GM21367 (cell line): ENCODE results near the gene VILL.

Experiments
- ATAC-seq: cut with Tn5 transposase; IDR thresholded peaks from one replicate; pipeline ENCODE4 v1.9.1; 2021; ENCODE audit not compliant: unreplicated experiment

Gene VILL

GRCh38 chr3:37990527-37990926, at the start of gene VILL:
Gene VILL, plus strand, starts transcription at chr3:37990786. Its CDS starts 2,887 bp downstream, at chr3:37993673.
- ATAC-seq: no peak

GRCh38 chr3:37941608-37942508, 48.7 kb upstream of the VILL start:
- ATAC-seq: no peak

DNA sequence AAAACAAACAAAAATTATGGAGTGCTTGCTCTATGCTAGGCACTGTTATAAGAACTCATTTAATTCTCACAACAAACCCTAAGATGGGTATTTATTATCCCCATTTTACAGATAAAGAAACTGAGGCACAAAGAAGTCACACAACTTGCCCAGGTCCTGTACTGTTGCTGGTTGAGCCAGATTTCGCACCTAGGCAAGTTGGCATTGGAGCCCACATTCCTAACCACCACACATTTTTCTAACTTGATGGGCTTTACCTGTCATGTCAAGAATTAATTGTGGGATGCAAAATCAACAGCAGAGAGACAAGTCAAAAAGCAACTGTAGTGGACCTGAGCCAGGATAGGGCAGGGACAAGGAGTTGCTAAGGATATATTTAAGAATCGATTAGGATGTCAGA, 47.9 kb upstream of the VILL start:
- no peak for ATAC-seq

DNA sequence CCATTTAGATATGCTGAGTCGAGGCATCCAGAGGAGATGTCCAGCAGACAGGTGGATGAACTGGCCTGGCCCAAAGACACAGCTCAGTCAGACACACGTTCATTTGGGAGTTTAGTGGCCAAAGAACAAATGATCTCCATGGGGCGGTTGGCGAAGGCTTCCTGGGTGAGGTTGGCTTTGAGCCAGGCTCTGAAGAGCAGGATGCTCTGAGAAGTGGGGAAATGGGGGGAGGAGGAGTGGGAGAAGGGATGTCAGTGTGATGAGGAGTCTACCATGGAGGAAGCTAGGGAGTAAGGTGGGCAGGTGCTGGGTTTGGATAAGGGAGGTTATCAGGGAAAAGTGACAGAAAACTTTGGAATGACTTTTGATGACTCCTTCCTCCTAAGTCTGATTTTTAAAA, 47.5 kb upstream of the VILL start:
- ATAC-seq: no peak

GRCh38 chr3:37943631-37944314, 46.8 kb upstream of the VILL start:
- no peak for ATAC-seq

DNA sequence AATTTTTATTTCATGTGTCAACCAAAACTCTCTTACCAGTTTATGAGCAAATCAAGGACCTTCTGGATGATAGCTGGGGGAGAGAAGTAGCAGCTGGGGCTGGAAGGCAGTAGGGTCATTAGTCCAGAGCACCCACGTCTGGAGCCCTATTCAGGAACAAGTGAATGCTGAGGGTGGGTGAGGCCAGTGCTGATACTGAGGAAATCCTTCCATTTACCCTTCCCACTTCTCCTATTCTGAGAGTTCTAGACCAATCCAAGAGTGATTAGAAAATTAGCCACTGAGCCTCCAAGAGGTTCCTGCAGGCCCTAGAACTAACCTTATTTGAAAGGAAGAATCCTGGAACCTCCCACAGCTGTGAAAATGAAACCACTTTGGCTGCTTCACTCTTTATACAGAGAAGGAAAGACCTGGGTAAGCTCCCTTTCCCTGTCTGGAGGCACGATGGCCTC, 46.2 kb upstream of the VILL start:
- no peak for ATAC-seq

DNA sequence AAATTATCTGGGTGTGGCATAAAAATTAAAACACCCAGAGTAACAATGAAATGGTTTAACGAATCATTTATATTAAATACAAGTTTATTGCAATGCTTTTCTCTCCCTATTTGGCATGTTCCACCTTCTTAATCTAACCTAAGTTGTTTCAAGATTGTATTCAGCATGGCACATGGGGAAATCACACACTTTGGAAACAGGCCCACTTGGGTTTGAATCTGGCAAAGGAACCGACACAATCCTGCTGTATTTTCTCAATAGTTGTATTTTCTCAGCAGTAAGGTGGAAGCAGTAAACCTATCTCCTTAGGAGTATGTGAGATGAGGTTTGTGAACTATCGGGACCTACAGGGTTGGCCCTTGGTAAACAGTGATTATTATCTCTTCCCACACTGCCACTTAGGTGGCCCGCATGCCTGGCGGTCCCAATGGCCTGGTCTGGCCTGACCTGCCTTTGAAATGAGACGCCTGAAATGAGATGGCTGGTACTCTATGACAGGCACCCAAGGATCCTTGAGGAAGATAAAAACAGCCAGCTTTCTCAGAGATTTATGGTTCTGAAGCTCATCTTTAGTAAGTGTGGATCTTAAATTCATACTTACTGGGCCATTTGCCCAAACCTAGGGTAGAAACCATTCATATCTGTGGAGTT, 45.3 kb upstream of the VILL start:
- ATAC-seq: no peak

- no peak for ATAC-seq
These were observed 44.6 kb upstream of the VILL start for GRCh38 chr3:37945807-37946530.

- ATAC-seq: no peak
These were observed 44.1 kb upstream of the VILL start for GRCh38 chr3:37946531-37946889.

- ATAC-seq: no peak
These were observed 40.7 kb upstream of the VILL start for GRCh38 chr3:37949866-37950265.

GRCh38 chr3:37952564-37952963, 38.0 kb upstream of the VILL start:
- ATAC-seq: no peak

GRCh38 chr3:37953226-37953625, 37.4 kb upstream of the VILL start:
- ATAC-seq: no peak

- ATAC-seq: no peak
These were observed 36.7 kb upstream of the VILL start for GRCh38 chr3:37953707-37954394.

DNA sequence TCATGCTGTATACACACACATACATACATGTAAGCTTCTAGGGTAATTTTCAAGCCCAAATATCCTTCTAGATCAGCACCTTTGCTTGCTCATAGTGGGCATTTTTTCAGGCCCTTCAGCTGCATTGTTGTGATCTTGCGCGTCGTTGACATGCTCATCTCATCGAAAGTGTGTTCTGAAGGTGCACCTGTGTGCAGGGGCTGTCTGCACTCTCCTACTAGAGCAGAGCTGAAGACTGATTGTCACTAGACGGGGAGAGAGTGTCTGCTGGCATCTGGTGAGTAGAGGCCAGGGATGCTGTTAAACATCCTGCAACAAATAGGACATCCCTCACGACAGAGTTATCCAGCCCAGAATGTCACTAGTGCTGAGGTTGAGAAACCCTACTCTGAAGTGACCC, 35.7 kb upstream of the VILL start:
- no peak for ATAC-seq

DNA sequence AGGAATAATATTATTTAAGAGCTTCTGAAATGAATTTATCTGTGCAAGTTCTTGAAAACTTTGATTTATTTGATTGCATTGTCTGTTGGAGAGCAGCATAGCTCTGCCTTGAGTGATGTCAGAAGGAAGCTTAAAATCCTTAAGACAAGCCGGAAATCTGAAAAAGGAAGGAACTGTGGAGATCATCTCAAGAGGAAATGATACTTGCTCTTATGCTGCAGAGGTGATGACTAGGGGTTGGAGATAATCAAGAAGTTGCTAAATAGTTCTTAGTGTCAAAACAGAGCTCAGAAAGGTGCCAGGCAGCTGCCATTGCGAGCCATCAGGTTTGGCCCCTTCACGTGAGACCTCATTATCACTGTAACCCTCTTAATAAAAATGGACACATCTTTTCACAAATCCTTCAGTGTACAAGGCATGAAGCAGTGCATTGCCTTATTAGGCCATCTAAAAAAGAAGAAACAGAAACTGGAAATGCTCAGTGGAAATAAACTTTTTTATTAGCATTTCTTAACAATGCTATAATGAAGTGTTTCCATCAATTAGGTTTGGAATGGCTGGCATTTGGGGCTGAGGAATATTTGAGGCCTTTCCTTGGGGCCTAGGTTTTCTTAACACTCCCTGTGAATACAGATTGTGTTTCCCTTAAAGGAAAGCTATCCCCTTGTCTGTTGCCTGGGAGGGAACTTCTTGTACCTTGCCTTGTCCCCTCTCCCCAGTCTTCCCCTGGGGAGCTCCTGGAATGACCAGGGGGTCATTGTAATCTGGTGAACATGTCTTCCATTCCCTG, 34.5 kb upstream of the VILL start:
- ATAC-seq: no peak

DNA sequence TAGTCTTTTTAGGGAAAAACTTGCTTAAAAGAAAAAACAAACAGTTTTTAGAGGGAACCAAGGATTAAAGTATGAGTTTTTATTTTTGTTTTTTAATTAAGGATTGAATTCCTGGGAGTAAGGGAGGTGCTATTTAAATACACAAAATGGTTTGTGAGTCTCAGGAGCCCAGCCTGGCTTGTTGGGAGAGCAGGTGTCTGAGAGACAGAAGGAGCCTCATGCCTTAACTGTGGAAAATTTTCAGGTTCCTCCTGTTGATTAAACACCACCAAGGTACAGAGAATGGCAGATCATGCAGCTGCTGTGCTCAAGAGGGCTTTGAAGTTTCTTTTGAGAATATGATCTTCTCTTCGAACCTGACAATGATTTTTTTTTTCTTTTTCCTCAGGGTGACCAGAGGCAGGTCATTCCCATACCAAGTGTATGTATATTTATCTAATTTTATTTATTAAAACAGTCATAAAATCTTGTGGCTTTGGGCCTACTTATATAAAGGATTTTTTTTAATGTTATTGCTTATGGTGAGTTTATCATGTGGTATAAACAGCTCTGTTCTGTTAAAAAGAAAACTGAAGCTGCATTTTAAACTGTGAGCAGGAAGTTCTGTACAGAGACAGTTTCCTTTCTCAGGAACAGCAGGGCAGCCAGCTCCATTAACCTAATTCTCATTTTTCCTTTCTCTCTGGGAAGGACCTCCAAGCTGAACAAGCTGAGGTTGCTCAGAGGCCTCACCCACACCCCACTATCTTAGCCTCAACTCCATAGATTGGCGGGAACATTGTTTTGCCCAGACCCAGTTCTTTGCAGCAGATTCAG, 33.7 kb upstream of the VILL start:
- no peak for ATAC-seq

DNA sequence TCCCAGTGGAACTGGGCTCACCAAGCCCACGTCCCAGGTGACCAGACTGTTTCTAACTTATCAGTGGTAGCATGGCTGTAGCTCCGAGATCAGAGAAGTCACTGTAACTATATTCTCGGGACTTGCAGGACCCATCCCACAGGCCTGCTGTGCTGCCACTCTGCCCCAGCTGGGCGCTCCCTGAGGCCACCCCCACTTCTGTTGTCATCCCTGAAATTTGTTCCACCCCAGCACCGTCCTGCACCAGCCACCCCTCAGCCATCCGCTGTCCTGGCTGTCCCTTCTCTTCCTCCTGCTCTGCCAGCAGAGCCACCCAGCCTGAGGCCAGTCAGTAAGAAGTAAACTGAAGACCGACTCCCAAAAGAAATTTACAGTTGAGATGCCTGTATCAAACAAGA, 33.0 kb upstream of the VILL start:
- no peak for ATAC-seq

GRCh38 chr3:37961622-37962431, 28.8 kb upstream of the VILL start:
- ATAC-seq: no peak
